KOPT-K1 (cell line): ENCODE data around the gene DOCK4.
"Not testable (repeated sequence)": the region's sequence is repeated elsewhere in the genome, so short reads cannot be mapped to it uniquely, and the experiment has no call there.

Experiments
- H3K27ac ChIP-seq: fragments of 200-600 bp; sonication (generic); 2 replicates; pipeline ENCODE4 v1.5.1; 2016; ENCODE audit warnings: antibody characterized with exemption, mild to moderate bottlenecking, low read depth, low read length; ENCODE audit not compliant: poor library complexity, severe bottlenecking
- H3K36me3 ChIP-seq: fragments of 200-600 bp; sonication (generic); 2 replicates; pipeline ENCODE4 v1.5.1; 2017; ENCODE audit warnings: antibody characterized with exemption, mild to moderate bottlenecking, low read length, moderate library complexity; ENCODE audit not compliant: insufficient read depth
- H3K9me3 ChIP-seq: fragments of 200-600 bp; sonication (generic); 2 replicates; pipeline ENCODE4 v1.5.1; 2017; ENCODE audit warnings: antibody characterized with exemption, low read length, mild to moderate bottlenecking; ENCODE audit not compliant: insufficient read depth, poor library complexity, severe bottlenecking

Gene DOCK4, protein sequence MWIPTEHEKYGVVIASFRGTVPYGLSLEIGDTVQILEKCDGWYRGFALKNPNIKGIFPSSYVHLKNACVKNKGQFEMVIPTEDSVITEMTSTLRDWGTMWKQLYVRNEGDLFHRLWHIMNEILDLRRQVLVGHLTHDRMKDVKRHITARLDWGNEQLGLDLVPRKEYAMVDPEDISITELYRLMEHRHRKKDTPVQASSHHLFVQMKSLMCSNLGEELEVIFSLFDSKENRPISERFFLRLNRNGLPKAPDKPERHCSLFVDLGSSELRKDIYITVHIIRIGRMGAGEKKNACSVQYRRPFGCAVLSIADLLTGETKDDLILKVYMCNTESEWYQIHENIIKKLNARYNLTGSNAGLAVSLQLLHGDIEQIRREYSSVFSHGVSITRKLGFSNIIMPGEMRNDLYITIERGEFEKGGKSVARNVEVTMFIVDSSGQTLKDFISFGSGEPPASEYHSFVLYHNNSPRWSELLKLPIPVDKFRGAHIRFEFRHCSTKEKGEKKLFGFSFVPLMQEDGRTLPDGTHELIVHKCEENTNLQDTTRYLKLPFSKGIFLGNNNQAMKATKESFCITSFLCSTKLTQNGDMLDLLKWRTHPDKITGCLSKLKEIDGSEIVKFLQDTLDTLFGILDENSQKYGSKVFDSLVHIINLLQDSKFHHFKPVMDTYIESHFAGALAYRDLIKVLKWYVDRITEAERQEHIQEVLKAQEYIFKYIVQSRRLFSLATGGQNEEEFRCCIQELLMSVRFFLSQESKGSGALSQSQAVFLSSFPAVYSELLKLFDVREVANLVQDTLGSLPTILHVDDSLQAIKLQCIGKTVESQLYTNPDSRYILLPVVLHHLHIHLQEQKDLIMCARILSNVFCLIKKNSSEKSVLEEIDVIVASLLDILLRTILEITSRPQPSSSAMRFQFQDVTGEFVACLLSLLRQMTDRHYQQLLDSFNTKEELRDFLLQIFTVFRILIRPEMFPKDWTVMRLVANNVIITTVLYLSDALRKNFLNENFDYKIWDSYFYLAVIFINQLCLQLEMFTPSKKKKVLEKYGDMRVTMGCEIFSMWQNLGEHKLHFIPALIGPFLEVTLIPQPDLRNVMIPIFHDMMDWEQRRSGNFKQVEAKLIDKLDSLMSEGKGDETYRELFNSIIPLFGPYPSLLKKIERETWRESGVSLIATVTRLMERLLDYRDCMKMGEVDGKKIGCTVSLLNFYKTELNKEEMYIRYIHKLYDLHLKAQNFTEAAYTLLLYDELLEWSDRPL (N-terminal part only)

DNA sequence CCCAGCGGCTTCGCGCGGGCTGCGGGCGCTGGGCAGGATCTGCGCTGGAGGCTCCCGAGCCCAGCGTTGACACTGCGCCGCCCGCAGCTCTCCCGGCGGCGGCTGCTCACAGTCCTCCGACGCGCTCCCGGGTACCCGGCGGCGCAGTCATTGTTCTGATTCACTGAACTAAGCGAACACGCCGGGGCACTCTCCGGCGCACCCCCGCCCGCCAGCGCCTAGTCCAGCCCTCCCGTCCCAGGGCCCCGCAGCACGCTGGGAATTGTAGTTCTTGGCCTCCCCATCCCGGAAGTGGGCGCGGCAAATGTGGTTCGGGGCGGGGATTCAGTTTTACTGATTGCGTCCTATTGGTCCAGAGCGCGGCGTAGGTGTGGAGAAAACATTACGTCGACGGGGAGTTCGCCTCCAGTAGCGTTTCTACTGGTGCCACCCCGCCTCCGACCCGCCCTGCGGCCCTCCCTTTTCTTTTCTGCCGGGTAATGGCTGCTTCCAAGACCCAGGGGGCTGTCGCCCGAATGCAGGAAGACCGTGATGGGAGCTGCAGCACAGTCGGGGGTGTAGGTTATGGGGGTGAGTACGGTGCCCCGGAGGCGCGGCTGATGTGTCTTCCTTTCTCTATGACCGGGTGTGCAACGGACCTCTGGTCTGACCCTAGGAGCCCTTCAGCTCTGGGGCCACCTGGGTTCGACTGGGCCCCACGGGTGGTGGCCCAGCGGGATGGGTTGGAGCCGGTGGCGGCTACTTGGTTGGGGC, at the start of gene DOCK4, which contains the start of gene ZNF277:
TSS of gene DOCK4 (minus strand) at position 162 of the 753 bp plus-strand sequence. CDS start 261 bp downstream, outside the sequence.
TSS of gene ZNF277 (plus strand) at position 458 of the 753 bp plus-strand sequence. CDS start at position 480, 22 bp downstream.
- peak within 1 kb of the TSS; percentile 57 for H3K27ac ChIP-seq
- H3K36me3 ChIP-seq = no peaks in the 10 kb centered on the region
- no peaks in the 10 kb centered on the region for H3K9me3 ChIP-seq

DNA sequence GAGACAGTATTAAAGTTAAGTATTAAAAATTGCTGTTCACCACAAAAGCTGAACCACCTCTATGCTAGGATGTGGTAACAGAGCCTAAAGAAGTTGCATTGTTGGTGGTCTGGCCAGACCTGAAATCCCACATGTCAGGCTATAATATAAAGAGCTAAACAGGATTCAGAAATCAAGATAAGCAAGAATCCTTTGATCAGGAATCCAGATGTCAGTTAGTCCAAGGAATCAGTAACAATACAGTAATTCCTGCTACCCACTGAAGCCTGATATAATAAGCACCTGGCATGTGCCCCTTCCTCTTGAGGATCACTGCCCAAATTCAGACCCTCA, 49.2 kb upstream of the DOCK4 start:
- Histone ChIP-seq H3K27ac (no peak overlapping the region), H3K9me3 (no peaks in the 10 kb centered on the region), H3K36me3 (no peaks in the 10 kb centered on the region)

DNA sequence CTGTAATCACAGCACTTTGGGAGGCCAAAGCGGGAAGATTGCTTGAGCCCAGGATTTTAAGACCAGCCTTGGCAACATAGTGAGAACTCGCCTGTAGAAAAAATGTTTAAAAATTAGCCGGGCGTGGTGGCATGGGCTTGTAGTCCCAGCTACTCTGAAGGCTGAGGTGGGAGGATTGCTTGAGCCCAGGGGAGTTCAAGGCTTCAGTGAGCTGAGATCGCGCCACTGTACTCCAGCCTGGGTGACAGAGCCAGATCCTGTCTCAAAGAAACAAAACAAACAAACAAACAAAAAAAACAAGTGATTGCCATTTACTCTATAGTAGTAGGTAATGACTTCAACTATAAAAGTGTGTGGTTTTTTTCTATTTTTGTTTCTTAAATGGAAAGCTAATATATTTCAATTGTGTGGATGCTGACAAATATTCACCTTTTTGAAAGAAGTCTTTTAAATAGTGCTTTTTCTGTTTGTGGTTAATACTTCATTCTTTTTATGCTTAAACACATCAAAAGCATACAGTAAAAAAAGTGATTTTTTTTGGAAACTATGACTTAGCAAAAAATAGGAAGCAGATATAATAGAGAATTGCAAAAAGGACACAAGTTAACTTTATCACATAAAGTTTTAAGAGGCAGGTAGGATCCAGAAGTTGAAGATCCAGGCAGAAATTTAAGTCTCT, 48.6 kb upstream of the DOCK4 start:
- Histone ChIP-seq H3K36me3 (no peaks in the 10 kb centered on the region), H3K27ac (peak overlapping the region; percentile 13), H3K9me3 (no peaks in the 10 kb centered on the region)

DNA sequence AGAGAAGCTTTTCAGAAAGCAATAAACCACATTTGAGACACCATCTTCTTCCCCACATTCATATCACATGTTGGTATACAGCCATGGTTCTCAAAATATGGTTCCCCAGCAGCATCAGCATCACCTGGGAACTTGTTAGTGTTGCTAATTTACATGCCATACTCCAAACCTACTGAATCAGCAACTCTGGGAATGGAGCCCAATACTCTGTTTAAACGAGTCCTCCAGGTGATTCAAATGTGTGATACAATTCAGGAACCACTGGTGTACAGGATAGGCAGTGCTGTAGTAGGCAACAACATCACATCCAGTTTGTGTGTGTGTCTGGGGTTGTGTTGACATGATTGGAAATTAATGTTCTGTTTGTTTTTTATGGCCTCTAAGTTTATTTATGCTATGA, 48.0 kb upstream of the DOCK4 start:
- peaks cover 1% of the 10 kb centered on the region for H3K9me3 ChIP-seq
- H3K36me3 ChIP-seq = no peaks in the 10 kb centered on the region
- no peak overlapping the region for H3K27ac ChIP-seq

DNA sequence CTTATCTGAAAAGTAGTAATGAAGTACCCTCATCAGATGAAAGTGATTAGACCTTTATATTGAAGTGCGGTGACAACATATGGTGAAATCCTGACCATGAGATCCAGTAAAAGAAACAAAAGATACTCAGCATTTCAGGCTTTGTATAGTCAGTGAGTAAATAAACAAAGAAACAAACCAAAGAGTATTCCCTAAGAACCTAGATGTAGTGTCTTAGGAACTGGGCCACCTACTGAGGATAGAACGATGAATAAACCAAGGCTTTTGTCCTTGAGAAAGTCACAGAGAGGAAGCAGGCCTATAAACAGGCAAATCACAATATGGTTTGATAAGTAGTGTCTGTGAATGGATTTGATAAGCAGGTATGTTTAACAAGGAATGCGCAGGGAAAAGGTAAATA, 46.5 kb upstream of the DOCK4 start:
- Histone ChIP-seq H3K27ac (no peak overlapping the region), H3K9me3 (peaks cover 6% of the 10 kb centered on the region), H3K36me3 (no peaks in the 10 kb centered on the region)

DNA sequence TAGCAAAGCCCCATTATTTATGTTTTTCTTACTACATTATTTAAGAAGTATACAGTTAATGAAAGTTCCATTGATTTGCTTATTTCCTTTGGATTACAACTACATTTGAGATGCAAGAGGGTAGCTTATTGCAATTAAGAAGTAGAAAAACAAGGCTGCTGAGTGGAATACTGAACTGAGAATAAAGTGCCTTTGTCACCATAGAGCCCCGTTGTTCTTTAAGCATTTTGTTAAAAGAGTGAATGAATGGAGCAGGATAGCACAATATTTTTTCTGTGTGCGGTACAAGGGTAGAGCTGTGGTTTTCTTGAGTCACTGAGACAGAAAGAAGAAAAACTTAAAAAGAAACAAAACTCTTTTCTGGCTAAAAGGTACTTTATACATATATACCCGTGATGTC, 45.9 kb upstream of the DOCK4 start:
- Histone ChIP-seq H3K36me3 (no peaks in the 10 kb centered on the region), H3K9me3 (peaks cover 6% of the 10 kb centered on the region), H3K27ac (no peak overlapping the region)

DNA sequence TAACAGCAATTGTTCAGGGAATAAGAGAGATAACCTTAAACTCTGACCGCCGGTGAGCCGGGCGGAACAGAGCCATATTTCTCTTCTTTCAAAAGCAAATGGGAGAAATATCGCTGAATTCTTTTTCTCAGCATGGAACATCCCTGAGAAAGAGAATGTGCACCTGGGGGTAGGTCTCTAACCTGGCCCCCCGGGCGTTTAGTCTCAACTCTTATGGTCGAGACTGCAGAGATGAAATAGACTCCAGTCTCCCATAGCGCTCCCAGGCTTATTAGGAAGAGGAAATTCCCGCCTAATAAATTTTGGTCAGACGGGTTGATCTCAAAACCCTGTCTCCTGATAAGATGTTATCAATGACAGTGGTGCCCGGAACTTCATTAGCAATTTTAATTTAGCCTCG, 43.8 kb upstream of the DOCK4 start:
- H3K9me3 ChIP-seq, H3K27ac ChIP-seq, H3K36me3 ChIP-seq: not testable (repeated sequence)

DNA sequence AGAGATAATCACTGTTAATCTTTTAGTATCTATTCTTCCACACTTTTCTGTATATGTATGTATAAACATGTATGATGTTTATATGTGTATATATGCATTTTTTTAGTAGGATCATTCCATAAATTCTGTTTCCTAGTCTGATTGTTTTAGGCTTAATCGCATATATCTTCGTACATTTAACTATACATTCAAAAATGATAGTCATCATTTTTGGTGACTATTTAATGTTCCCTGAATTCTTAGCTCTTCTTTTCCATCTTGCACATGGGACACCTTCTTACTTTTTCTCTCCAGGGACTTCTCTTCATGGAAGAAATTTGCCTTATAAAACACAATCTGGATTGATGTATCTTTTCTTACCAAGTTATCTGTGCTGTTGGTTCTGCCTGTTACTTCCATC, 42.4 kb upstream of the DOCK4 start:
- Histone ChIP-seq H3K36me3 (no peaks in the 10 kb centered on the region), H3K9me3 (peaks cover 6% of the 10 kb centered on the region), H3K27ac (no peak overlapping the region)

DNA sequence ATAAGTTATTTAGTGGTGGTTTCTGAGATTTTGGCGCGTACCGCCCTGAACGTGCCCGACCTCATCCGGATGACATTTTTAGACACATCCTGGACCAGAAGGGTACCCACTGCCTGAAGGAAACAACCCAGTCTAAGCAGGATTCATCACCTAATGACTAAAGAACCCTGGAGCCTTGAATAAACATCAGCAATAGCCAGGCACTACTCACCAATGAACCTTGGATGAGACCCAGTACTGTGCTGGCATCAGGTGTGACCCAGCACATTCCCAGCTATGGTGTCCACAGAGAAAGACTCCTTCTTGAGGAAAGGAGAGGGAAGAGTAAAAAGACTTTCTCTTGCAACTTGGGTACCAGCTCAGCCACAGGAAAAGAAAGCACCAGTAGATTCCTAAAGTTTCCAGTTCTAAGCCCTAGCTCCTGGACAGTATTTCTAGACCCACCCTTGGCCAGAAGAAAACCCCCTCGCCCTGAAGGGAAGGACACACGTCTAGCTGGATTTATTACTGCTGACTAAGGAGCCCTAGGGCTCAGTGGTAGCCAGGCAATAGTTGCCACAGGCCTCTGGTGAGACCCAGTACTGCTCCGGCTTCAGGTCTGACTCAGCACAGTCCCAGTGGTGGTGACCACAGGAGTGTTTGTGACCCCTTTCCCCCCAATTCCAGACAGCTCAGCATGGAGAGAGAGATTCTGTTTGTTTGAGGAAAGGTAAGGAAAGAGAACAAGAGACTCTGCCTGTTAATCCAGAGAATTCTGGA, 32.8 kb upstream of the DOCK4 start:
- Histone ChIP-seq H3K27ac (no peak overlapping the region), H3K9me3 (peaks cover 5% of the 10 kb centered on the region), H3K36me3 (no peaks in the 10 kb centered on the region)

DNA sequence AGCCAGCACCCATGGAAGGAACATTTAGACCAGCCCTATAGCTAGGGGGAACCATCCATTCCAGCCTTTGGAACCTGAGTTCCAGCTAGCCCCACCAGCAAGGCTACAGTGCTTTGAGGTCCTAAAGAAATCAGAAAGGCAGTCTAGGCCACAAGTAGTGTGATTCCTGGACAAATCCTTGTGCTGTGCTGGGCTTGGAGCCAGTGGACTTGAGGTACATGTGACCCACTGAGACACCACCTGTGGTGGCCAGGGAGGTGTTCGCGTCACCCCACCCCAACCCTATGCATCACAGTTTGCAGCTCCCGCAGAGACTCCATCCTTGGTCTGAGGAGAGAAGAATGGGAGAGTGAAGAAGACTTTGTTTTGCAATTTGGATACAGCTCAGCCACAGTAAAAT, 32.1 kb upstream of the DOCK4 start:
- Histone ChIP-seq H3K9me3 (peaks cover 5% of the 10 kb centered on the region), H3K27ac (no peak overlapping the region), H3K36me3 (no peaks in the 10 kb centered on the region)

DNA sequence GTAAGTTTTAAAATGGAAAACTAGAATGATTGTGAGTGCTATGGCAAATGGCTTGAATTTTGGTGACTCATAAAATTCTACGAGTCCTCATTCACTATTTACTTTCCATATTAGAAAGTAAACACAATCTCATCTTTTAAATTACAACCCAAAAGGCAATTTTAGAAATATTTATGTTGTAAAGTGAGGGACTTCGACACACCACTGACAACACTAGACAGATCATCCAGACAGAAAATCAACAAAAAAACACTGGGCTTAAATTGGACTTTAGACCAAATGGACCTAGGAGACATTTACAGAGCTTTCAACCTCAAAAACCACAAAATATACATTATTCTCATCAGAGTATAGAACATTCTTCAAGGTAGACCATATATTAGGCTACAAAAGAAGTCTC, 30.4 kb upstream of the DOCK4 start:
- no peaks in the 10 kb centered on the region for H3K36me3 ChIP-seq
- no peak overlapping the region for H3K27ac ChIP-seq
- H3K9me3 ChIP-seq = peaks cover 5% of the 10 kb centered on the region

DNA sequence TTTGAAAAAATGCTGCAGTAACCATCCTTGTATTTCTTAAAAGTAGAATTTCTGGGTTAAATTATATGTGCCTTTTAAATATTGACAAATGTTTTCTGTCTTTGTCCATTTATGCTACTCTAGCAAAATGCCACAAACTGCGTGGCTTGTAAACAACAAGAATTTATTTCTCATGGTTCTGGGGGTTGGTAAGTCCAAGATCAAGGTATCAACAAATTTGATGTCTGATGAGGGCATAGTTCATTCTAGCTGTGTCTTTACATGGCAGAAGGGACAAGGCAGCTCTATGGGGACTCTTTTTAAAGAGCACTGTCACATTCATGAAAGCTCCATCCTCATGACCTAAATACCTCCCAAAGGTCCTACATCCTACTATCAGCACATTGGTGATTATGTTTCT, 27.9 kb upstream of the DOCK4 start:
- Histone ChIP-seq H3K36me3 (no peaks in the 10 kb centered on the region), H3K9me3 (peaks cover 5% of the 10 kb centered on the region), H3K27ac (no peak overlapping the region)

DNA sequence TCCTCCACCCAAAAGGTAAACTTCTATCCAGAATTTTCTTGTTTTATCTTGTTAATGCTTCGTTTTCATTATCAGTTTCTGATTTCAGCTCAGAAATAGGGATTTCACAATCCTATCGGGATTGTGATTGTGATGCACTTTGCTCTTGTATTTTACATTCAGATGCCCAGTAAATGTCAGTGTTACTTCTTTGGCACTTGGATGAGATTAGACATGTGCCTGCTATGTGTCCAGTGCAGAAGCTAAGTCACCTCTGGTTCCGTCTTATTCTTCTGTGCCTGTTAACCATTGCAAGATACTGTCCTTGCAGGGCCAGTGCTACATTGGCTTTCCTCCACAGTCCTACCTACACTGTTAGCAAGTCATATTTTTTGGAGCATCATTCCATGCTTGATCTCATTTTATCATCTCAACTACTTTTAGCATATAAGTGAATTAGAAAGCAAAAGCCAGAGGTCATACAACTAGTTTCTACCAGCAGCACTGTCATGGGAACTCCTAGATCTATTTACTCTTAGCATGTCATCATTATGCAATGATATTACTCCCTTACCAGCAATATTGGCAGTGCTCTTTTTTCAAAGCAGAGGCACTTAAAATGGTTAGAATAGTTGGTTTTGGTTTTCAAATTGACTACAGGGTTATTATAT, 27.0 kb upstream of the DOCK4 start:
- Histone ChIP-seq H3K36me3 (no peaks in the 10 kb centered on the region), H3K27ac (no peak overlapping the region), H3K9me3 (peaks cover 5% of the 10 kb centered on the region)
